Lung (tissue), 12 donors: ENCODE measurements around the gene TTBK2. TPM values are rescaled to one million over a fixed set of nuclear protein-coding genes. Genes with fewer than 3 reads are reported as not detected.

Experiments used
- ATAC-seq: fragments of 200-7000 bp; cut with Tn5 transposase; one replicate; pipeline ENCODE4 v1.9.1; 2020; ENCODE audit warnings: moderate number of reproducible peaks; ENCODE audit not compliant: insufficient read depth, low FRiP score
- DNase-seq, 3 donors: peaks; one replicate each; pipeline ENCODE4 v3.0.0-alpha.2; 2013 to 2017
- H3K27ac ChIP-seq, 2 donors: one replicate each; pipeline ENCODE4 v1.5.1; 2013; ENCODE audit warnings: mild to moderate bottlenecking in 2 of 2, moderate library complexity in 2 of 2, control low read depth in 1 of 2, inconsistent platforms in 1 of 2, low read depth in 1 of 2, low read length in 1 of 2
- H3K27me3 ChIP-seq, 3 donors: one replicate each; pipeline ENCODE4 v1.5.1; 2013; ENCODE audit warnings: low read length in 2 of 3; ENCODE audit not compliant: control insufficient read depth in 3 of 3, insufficient read depth in 3 of 3
- H3K36me3 ChIP-seq, 4 donors: one replicate each; pipeline ENCODE4 v1.5.1; 2013; ENCODE audit warnings: low read length in 4 of 4, mild to moderate bottlenecking in 1 of 4, moderate library complexity in 1 of 4; ENCODE audit not compliant: control insufficient read depth in 4 of 4, insufficient read depth in 4 of 4
- H3K4me1 ChIP-seq, 5 donors: one replicate each; pipeline ENCODE4 v1.5.1; 2013; ENCODE audit warnings: low read length in 5 of 5, mild to moderate bottlenecking in 2 of 5, moderate library complexity in 1 of 5; ENCODE audit not compliant: control insufficient read depth in 5 of 5, insufficient read depth in 5 of 5
- H3K4me3 ChIP-seq: one replicate; pipeline ENCODE4 v1.5.1; 2013; ENCODE audit warnings: mild to moderate bottlenecking, control low read depth, moderate library complexity
- H3K9ac ChIP-seq, 2 donors: one replicate each; pipeline ENCODE4 v1.5.1; 2013; ENCODE audit warnings: low read length in 2 of 2, control low read depth in 1 of 2; ENCODE audit not compliant: insufficient read depth in 1 of 2
- H3K9me3 ChIP-seq, 4 donors: one replicate each; pipeline ENCODE4 v1.5.1; 2013; ENCODE audit warnings: low read length in 3 of 4, mild to moderate bottlenecking in 1 of 4, moderate library complexity in 1 of 4; ENCODE audit not compliant: control insufficient read depth in 4 of 4, insufficient read depth in 3 of 4
- CTCF ChIP-seq: IDR thresholded peaks from 2 replicates; pipeline ENCODE4 v1.5.1; 2012; ENCODE audit warnings: mild to moderate bottlenecking; ENCODE audit errors: control extremely low read depth, extremely low read depth
- WGBS, 2 donors: extraction: QIAGEN DNeasy Blood & Tissue Kit; methylation state at CpG; one replicate each; pipeline ENCODE4 v1.1.7; 2013; 5-methylcytosine and 5-hydroxymethylcytosine counted together
- polyA plus RNA-seq, 2 donors: library from polyadenylated mRNA; stranded (reverse); fragments of 200-250 nt; gene quantifications; one replicate each; pipeline ENCODE4 v1.2.1, GENCODE V29; 2013
- total RNA-seq, 2 donors: library from RNA; depleted of rRNA in 1 of 2; stranded (reverse); fragments of >200 nt in 1 of 2; gene quantifications; one replicate each; pipeline ENCODE4 v1.2.1, GENCODE V29; 2014 to 2021
- donor health status: control.
- donor health status: control.
- donor health status: Bipolar disorder and iron deficiency.
- donor health status: healthy.
- donor health status: DM: yes; HTN: yes; CAD: no.

TTBK2 gene
- total and polyA plus RNA-seq, 4 donors, result 2.5 to 27.5 (median 9.5) TPM

GRCh38 chr15:42811433-42811832 lies 109.1 kb downstream of the TTBK2 start:
- Histone ChIP-seq H3K9me3 (no peaks in the 10 kb centered on the region), H3K4me1 (no peaks in the 10 kb centered on the region), H3K9ac (no peak overlapping the region), H3K27me3 (no peaks in the 10 kb centered on the region), H3K36me3 (peaks cover 1 to 10% (median 6%) of the 10 kb centered on the region in 4 donors), H3K27ac (no peak overlapping the region), H3K4me3 (no peak overlapping the region)
- TF ChIP-seq CTCF, result no peak
- DNase-seq, result no peak
- no peak for ATAC-seq

DNA sequence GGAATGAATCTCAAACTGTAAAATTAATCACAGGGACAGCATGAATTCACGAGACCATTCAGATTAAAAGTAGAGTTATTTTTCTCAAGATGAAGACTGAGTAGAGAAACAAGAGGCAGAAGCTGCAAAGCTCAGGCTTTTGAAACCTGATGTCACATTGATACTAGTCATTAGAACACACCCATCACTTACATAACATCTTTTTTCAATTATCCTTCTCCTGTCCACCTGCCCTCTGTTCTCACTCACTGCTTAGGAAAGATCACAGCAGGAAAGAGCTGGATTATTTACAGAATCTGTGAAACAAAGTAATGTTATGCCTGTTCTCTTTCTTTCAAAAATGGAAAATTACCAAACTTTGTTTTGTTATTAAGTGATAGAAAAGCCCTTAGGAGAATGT lies 111.7 kb downstream of the TTBK2 start:
- H3K4me3 ChIP-seq, result no peak overlapping the region
- H3K36me3 ChIP-seq, result peaks cover 2 to 10% (median 6%) of the 10 kb centered on the region in 4 donors
- DNase-seq, result no peak
- no peak overlapping the region for H3K27ac ChIP-seq
- H3K9me3 ChIP-seq, result no peaks in the 10 kb centered on the region
- no peak overlapping the region for H3K9ac ChIP-seq
- WGBS, 2 donors, result 100% methylated on average over 1 of the region's 1 CpG
- ATAC-seq, result no peak
- no peaks in the 10 kb centered on the region for H3K27me3 ChIP-seq
- TF ChIP-seq CTCF, result no peak
- no peaks in the 10 kb centered on the region for H3K4me1 ChIP-seq

GRCh38 chr15:42805266-42805665 lies 115.3 kb downstream of the TTBK2 start:
- WGBS, 2 donors, result 90 to 96% methylated on average over 5 of the region's 5 CpGs
- no peak for DNase-seq
- H3K4me1 ChIP-seq, result no peaks in the 10 kb centered on the region

More at GRCh38 chr15:42805266-42805665, 115.3 kb downstream of the TTBK2 start:
- Histone ChIP-seq H3K4me3 (no peak overlapping the region), H3K9me3 (no peaks in the 10 kb centered on the region), H3K9ac (no peak overlapping the region), H3K27me3 (no peaks in the 10 kb centered on the region), H3K27ac (no peak overlapping the region), H3K36me3 (peaks cover 3 to 17% (median 10%) of the 10 kb centered on the region in 4 donors)
- no peak for ATAC-seq
- no peak for TF ChIP-seq CTCF
